ENCODE results near the gene A2M. TPM values are rescaled to one million over a fixed set of nuclear protein-coding genes. Genes with fewer than 3 reads are reported as not detected.

The A2M gene
- total RNA-seq, 2 donors from 2014 or later: 831 to 1,306 TPM

DNA sequence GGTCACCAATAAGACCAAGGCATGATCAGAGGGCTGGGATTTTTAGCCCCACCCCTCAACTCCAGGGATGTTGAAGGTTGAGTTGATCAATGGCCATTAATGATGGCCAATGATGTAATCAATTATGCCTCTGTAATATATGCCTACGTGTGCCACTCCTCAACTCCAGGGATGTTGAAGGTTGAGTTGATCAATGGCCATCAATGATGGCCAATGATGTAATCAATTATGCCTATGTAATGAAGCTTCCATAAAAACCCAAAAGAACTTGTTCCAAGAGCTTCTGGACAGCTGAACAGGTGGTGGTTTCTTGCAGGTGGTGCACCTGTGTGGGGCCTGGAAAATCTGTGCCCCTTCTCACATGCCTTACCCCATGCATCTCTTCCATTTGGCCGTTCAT is 93.1 kb downstream of the A2M start:
- intact Hi-C loops (cut with DNase I): no loop called here
- no peak for DNase-seq (ENCODE audit: low spot score)

Other genes with a start within 250 kb of the A2M start
- gene PHC1, start 201.4 kb downstream of the A2M start, total RNA-seq: 10 to 100 TPM; 31.1 to 36.6 TPM
- gene M6PR, start 166.3 kb downstream of the A2M start, total RNA-seq: 10 to 100 TPM; 78.4 to 83.6 TPM
- 1 to 10 TPM; 1.1 to 2.7 TPM for gene KLRG1, start 126.4 kb downstream of the A2M start, total RNA-seq
- under 1 TPM; 0.42 to 0.57 TPM for gene PZP, start 92.5 kb upstream of the A2M start, total RNA-seq